ENCODE data around the gene C9orf78. TPM values are rescaled to one million over a fixed set of nuclear protein-coding genes. Genes with fewer than 3 reads are reported as not detected.
A peak's percentile ranks its signal among the peaks of the same experiment; 100 is the strongest.

The C9orf78 gene
- total and polyA plus RNA-seq, 9 of the 15 experiments (the other 6 are each of a cell fraction or from before 2014, with no cell fraction given): 94.6 to 266 (median 202) TPM

DNA sequence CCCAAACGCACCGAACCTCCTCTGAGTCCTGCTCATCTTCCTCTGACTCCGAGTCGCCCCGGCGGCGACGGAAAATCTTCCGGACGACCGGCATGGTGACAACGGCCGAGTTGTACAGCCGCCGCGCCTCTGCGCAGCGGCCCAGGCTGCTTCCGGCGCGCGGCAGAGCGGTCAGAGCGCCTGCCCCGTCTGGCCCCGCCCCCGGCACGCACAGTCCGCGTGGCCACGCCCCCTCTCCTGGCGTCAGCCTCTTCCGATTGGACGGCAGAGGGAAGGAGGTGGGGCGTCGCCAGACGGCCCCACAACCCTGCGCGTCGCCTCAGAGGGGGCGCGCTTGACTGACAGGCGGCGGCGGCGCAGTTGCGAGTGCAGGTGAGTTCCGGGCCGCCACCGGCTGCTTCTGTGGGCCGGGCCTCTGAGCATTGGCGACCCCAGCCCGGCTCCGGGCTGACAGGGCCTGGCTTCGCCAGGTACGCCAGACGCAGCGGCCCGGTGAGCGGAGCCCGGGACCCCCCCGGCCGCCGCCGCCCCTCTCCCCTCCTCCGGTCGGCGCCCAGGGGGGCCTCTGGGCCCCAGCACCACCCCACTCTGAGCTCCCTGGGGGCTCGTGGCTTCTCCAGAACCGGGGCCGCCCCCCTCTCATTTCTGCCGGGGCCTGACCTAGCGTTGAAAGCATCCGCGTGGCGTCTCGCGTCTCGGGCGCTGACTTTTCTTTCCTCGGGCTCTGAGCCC is at the start of gene C9orf78, which contains the start of gene USP20 (continued):
- TF ChIP-seq ARID4B (CRISPR knock-in tag; IDR thresholded peaks at IDR 0.05): no peak
- TF ChIP-seq ZNF639 (CRISPR knock-in tag; conservative IDR thresholded peaks at IDR 0.05 in 1 of 2, IDR thresholded peaks at IDR 0.05 in 1 of 2): no peak
- TF ChIP-seq, protein P1, sequence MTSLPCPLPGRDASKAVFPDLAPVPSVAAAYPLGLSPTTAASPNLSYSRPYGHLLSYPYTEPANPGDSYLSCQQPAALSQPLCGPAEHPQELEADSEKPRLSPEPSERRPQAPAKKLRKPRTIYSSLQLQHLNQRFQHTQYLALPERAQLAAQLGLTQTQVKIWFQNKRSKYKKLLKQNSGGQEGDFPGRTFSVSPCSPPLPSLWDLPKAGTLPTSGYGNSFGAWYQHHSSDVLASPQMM (CRISPR knock-in tag; IDR thresholded peaks at IDR 0.05): no peak
- TF ChIP-seq CEBPG (CRISPR knock-in tag; IDR thresholded peaks at IDR 0.05): no peak
- TF ChIP-seq CEBPG (tag; conservative IDR thresholded peaks at IDR 0.05 in 1 of 2, IDR thresholded peaks at IDR 0.05 in 1 of 2): no peak
- TF ChIP-seq ZNF212 (CRISPR knock-in tag; IDR thresholded peaks at IDR 0.05): peak; percentile 27; the same call in 1 of the 2 replicates
- TF ChIP-seq, protein P2, sequence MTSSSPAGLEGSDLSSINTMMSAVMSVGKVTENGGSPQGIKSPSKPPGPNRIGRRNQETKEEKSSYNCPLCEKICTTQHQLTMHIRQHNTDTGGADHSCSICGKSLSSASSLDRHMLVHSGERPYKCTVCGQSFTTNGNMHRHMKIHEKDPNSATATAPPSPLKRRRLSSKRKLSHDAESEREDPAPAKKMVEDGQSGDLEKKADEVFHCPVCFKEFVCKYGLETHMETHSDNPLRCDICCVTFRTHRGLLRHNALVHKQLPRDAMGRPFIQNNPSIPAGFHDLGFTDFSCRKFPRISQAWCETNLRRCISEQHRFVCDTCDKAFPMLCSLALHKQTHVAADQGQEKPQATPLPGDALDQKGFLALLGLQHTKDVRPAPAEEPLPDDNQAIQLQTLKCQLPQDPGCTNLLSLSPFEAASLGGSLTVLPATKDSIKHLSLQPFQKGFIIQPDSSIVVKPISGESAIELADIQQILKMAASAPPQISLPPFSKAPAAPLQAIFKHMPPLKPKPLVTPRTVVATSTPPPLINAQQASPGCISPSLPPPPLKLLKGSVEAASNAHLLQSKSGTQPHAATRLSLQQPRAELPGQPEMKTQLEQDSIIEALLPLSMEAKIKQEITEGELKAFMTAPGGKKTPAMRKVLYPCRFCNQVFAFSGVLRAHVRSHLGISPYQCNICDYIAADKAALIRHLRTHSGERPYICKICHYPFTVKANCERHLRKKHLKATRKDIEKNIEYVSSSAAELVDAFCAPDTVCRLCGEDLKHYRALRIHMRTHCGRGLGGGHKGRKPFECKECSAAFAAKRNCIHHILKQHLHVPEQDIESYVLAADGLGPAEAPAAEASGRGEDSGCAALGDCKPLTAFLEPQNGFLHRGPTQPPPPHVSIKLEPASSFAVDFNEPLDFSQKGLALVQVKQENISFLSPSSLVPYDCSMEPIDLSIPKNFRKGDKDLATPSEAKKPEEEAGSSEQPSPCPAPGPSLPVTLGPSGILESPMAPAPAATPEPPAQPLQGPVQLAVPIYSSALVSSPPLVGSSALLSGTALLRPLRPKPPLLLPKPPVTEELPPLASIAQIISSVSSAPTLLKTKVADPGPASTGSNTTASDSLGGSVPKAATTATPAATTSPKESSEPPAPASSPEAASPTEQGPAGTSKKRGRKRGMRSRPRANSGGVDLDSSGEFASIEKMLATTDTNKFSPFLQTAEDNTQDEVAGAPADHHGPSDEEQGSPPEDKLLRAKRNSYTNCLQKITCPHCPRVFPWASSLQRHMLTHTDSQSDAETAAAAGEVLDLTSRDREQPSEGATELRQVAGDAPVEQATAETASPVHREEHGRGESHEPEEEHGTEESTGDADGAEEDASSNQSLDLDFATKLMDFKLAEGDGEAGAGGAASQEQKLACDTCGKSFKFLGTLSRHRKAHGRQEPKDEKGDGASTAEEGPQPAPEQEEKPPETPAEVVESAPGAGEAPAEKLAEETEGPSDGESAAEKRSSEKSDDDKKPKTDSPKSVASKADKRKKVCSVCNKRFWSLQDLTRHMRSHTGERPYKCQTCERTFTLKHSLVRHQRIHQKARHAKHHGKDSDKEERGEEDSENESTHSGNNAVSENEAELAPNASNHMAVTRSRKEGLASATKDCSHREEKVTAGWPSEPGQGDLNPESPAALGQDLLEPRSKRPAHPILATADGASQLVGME (CRISPR knock-in tag; IDR thresholded peaks at IDR 0.05): peak; percentile 56; the same call in 1 of the 2 replicates
- no peak for TF ChIP-seq NFIC (IDR thresholded peaks at IDR 0.05)
- TF ChIP-seq ZNF174 (CRISPR knock-in tag; IDR thresholded peaks at IDR 0.05): no peak
- TF ChIP-seq, protein P3, sequence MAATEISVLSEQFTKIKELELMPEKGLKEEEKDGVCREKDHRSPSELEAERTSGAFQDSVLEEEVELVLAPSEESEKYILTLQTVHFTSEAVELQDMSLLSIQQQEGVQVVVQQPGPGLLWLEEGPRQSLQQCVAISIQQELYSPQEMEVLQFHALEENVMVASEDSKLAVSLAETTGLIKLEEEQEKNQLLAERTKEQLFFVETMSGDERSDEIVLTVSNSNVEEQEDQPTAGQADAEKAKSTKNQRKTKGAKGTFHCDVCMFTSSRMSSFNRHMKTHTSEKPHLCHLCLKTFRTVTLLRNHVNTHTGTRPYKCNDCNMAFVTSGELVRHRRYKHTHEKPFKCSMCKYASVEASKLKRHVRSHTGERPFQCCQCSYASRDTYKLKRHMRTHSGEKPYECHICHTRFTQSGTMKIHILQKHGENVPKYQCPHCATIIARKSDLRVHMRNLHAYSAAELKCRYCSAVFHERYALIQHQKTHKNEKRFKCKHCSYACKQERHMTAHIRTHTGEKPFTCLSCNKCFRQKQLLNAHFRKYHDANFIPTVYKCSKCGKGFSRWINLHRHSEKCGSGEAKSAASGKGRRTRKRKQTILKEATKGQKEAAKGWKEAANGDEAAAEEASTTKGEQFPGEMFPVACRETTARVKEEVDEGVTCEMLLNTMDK (IDR thresholded peaks at IDR 0.05; ENCODE audit: borderline replicate concordance, insufficient read depth, low read depth, low read length, poor library complexity, severe bottlenecking): no peak
- peak; percentile 76 for TF ChIP-seq NFYB (IDR thresholded peaks at IDR 0.05; ENCODE audit: extremely low read depth, insufficient read length)
